Measurements from ENCODE around the gene MOB1B. TPM values are rescaled to one million over a fixed set of nuclear protein-coding genes. Genes with fewer than 3 reads are reported as not detected.

Gene MOB1B
- total and polyA plus RNA-seq, 2 experiments from 2014 or later, result 7.9 to 30.2 TPM

GRCh38 chr4:70958681-70959080, 56.5 kb downstream of the MOB1B start:
- H3K4me3 Mint-ChIP-seq, result no peak overlapping the region
- H3K4me1 Mint-ChIP-seq, result peaks cover 15% of the 10 kb centered on the region
- H3K9me2 ChIP-seq (ENCODE audit: insufficient read depth), result no peaks in the 10 kb centered on the region
- H3K27ac Mint-ChIP-seq, result no peak overlapping the region
- TF ChIP-seq NANOG (IDR thresholded peaks at IDR 0.05; ENCODE audit: borderline replicate concordance) (no peak), CTCF (conservative IDR thresholded peaks at IDR 0.05; ENCODE audit: low read depth in 2 of 2) (no peak), CREB1 (CRISPR knock-in tag; IDR thresholded peaks at IDR 0.05; ENCODE audit: low read depth) (no peak), JUNB (IDR thresholded peaks at IDR 0.05; ENCODE audit: unreplicated experiment) (no peak), ZNF462 (CRISPR knock-in tag; IDR thresholded peaks at IDR 0.05) (no peak), ZNF331 (CRISPR knock-in tag; IDR thresholded peaks at IDR 0.05; ENCODE audit: low read depth) (no peak), EZH2 (IDR thresholded peaks at IDR 0.05; ENCODE audit: low read depth, unreplicated experiment) (no peak), ETS1 (IDR thresholded peaks at IDR 0.05) (no peak), STAT1 (IDR thresholded peaks at IDR 0.05; ENCODE audit: unreplicated experiment) (no peak), REST (IDR thresholded peaks at IDR 0.05; ENCODE audit: unreplicated experiment) (no peak), EZH2phosphoT487 (IDR thresholded peaks at IDR 0.05; ENCODE audit: unreplicated experiment) (no peak), POLR2AphosphoS5 (IDR thresholded peaks at IDR 0.05; ENCODE audit: low read depth) (no peak), ZNF114 (CRISPR knock-in tag; IDR thresholded peaks at IDR 0.05) (no peak)
- H3K36me3 Mint-ChIP-seq (ENCODE audit: low read depth), result peaks cover 12% of the 10 kb centered on the region; the same call in 2 of the 3 replicates
- DNase-seq (ENCODE audit: low spot score) (no peak), ATAC-seq (no peak)
- no peak overlapping the region for H3K4me2 ChIP-seq
- H3K27me3 Mint-ChIP-seq (ENCODE audit: insufficient read depth, low read depth, poor library complexity), result no peaks in the 10 kb centered on the region
- H3K79me2 ChIP-seq (replicated peaks; ENCODE audit: insufficient read depth), result peaks cover 38% of the 10 kb centered on the region
- no peak overlapping the region for H2AFZ ChIP-seq
- H3K27ac ChIP-seq (ENCODE audit: low read depth), result no peak overlapping the region
- H4K20me1 ChIP-seq (replicated peaks; ENCODE audit: insufficient read depth), result no peaks in the 10 kb centered on the region; the same call in 1 of the 2 replicates
- H3F3A ChIP-seq (replicated peaks; ENCODE audit: low read depth), result no peaks in the 10 kb centered on the region
- peaks cover 3% of the 10 kb centered on the region; the same call in 1 of the 2 replicates for H3K36me3 ChIP-seq (ENCODE audit: insufficient read depth)
- H3K4me1 ChIP-seq (ENCODE audit: insufficient read depth), result peaks cover 9% of the 10 kb centered on the region
- H3K4me3 ChIP-seq, result no peak overlapping the region
- no peaks in the 10 kb centered on the region for H3K27me3 ChIP-seq (ENCODE audit: insufficient read depth)
- no peaks in the 10 kb centered on the region for H3K9me3 Mint-ChIP-seq

Data from GM23338 (cell line).